HepG2 (cell line): ENCODE results near the gene ARHGAP5.

Source experiments
- EP300 ChIP-seq, 3 experiments: sonication (generic) in 1 of 3; formaldehyde crosslinking in 1 of 3; IDR thresholded peaks; 2 replicates each; pipeline versions ENCODE4 v1.5.1 to v1.6.1; 2011 to 2020; ENCODE audit warnings: low read depth in 2 of 3, low read length in 2 of 3, borderline replicate concordance in 1 of 3, improper control_type of control experiment in 1 of 3, mild to moderate bottlenecking in 1 of 3, missing genetic modification reagents in 1 of 3, moderate library complexity in 1 of 3
- HNRNPUL1 ChIP-seq: fragments of 200-400 bp; formaldehyde crosslinking; IDR thresholded peaks from 2 replicates; pipeline ENCODE4 v1.6.1; 2017; ENCODE audit warnings: low read depth, mild to moderate bottlenecking, low read length, moderate library complexity
- JUN ChIP-seq: sonication (generic); formaldehyde crosslinking; IDR thresholded peaks from 2 replicates; pipeline ENCODE4 v1.4.0; 2020; ENCODE audit warnings: mild to moderate bottlenecking, missing genetic modification reagents
- POLR2A ChIP-seq, 2 experiments: IDR thresholded peaks; 2 replicates each; pipeline ENCODE4 v1.6.1; 2011; ENCODE audit warnings: low read depth in 2 of 2, low read length in 2 of 2, mild to moderate bottlenecking in 1 of 2, moderate library complexity in 1 of 2; ENCODE audit not compliant: insufficient read depth in 1 of 2
- SMC3 ChIP-seq: IDR thresholded peaks from 2 replicates; pipeline ENCODE4 v1.6.1; 2011; ENCODE audit warnings: low read length, improper control_type of control experiment
- TIGD3 ChIP-seq: sonication (generic); formaldehyde crosslinking; IDR thresholded peaks from 2 replicates; pipeline ENCODE4 v1.5.1; 2020; ENCODE audit warnings: mild to moderate bottlenecking, missing genetic modification reagents, borderline replicate concordance
- ZNF354B ChIP-seq: sonication (generic); formaldehyde crosslinking; IDR thresholded peaks from 2 replicates; pipeline ENCODE4 v1.8.0; 2022; ENCODE audit warnings: mild to moderate bottlenecking, missing genetic modification reagents
- ZNF746 ChIP-seq: sonication (generic); formaldehyde crosslinking; IDR thresholded peaks from 2 replicates; pipeline ENCODE4 v1.8.0; 2022; ENCODE audit warnings: mild to moderate bottlenecking, missing genetic modification reagents
- TF ChIP-seq, protein P1 (sequence below): sonication (generic); formaldehyde crosslinking; IDR thresholded peaks from 2 replicates; pipeline ENCODE4 v1.5.0; 2020; ENCODE audit warnings: mild to moderate bottlenecking, missing genetic modification reagents, moderate library complexity

- TF ChIP-seq ZNF746 (no peak), JUN (no peak), SMC3 (peak; percentile 7; the same call in 1 of the 2 replicates), TIGD3 (no peak), HNRNPUL1 (no peak), EP300 (IDR thresholded peaks at IDR 0.05; ENCODE audit: low read depth in 2 of 2, low read length in 2 of 2) (no peak), EP300 (CRISPR knock-in tag; IDR thresholded peaks at IDR 0.05; ENCODE audit: borderline replicate concordance) (no peak), POLR2A (IDR thresholded peaks at IDR 0.05; ENCODE audit: insufficient read depth in 1 of 2, low read depth in 2 of 2, low read length in 2 of 2) (no peak), ZNF354B (CRISPR knock-in tag) (no peak)
- TF ChIP-seq, protein P1, sequence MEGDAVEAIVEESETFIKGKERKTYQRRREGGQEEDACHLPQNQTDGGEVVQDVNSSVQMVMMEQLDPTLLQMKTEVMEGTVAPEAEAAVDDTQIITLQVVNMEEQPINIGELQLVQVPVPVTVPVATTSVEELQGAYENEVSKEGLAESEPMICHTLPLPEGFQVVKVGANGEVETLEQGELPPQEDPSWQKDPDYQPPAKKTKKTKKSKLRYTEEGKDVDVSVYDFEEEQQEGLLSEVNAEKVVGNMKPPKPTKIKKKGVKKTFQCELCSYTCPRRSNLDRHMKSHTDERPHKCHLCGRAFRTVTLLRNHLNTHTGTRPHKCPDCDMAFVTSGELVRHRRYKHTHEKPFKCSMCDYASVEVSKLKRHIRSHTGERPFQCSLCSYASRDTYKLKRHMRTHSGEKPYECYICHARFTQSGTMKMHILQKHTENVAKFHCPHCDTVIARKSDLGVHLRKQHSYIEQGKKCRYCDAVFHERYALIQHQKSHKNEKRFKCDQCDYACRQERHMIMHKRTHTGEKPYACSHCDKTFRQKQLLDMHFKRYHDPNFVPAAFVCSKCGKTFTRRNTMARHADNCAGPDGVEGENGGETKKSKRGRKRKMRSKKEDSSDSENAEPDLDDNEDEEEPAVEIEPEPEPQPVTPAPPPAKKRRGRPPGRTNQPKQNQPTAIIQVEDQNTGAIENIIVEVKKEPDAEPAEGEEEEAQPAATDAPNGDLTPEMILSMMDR (CRISPR knock-in tag): no peak
These were observed 8.8 kb downstream of the ARHGAP5 start for GRCh38 chr14:32085845-32086383.
